ENCODE results near the gene PRKCA.

GRCh38 chr17:66574123-66574522 lies 271.7 kb downstream of the PRKCA start:
- TF ChIP-seq POLR2AphosphoS5 (IDR thresholded peaks at IDR 0.05) (no peak), CTCF (IDR thresholded peaks at IDR 0.05) (no peak), POLR2A (IDR thresholded peaks at IDR 0.05) (no peak)

Measured in prostate gland (tissue), 2 donors.